ENCODE measurements around the gene PLD5. TPM values are rescaled to one million over a fixed set of nuclear protein-coding genes. Genes with fewer than 3 reads are reported as not detected.

PLD5 gene
- total and polyA plus RNA-seq, 2 of the 13 experiments (the other 11 are each of a cell fraction or from before 2014, with no cell fraction given), result not detected

DNA sequence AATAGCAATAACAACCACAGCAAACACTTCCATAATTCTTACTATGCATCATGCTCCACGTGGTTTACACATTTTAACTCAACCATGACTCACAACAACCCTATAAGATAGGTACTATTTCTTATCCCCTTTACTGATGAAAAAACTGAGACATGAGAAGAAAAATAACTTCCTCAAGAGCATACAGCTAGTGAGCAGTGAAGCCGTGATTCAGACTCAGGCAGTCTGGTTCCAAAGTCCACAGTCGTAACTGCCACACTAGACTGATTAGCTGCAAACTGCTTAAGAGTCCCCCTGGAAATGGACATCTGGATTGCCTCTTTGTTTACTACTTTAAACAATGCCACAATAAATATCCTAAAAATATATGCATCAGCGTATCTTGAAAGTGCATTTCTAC lies 55.7 kb downstream of the PLD5 start (continued):
- TF ChIP-seq, protein P1, sequence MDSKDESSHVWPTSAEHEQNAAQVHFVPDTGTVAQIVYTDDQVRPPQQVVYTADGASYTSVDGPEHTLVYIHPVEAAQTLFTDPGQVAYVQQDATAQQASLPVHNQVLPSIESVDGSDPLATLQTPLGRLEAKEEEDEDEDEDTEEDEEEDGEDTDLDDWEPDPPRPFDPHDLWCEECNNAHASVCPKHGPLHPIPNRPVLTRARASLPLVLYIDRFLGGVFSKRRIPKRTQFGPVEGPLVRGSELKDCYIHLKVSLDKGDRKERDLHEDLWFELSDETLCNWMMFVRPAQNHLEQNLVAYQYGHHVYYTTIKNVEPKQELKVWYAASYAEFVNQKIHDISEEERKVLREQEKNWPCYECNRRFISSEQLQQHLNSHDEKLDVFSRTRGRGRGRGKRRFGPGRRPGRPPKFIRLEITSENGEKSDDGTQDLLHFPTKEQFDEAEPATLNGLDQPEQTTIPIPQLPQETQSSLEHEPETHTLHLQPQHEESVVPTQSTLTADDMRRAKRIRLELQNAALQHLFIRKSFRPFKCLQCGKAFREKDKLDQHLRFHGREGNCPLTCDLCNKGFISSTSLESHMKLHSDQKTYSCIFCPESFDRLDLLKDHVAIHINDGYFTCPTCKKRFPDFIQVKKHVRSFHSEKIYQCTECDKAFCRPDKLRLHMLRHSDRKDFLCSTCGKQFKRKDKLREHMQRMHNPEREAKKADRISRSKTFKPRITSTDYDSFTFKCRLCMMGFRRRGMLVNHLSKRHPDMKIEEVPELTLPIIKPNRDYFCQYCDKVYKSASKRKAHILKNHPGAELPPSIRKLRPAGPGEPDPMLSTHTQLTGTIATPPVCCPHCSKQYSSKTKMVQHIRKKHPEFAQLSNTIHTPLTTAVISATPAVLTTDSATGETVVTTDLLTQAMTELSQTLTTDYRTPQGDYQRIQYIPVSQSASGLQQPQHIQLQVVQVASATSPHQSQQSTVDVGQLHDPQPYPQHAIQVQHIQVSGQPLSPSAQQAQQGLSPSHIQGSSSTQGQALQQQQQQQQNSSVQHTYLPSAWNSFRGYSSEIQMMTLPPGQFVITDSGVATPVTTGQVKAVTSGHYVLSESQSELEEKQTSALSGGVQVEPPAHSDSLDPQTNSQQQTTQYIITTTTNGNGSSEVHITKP (CRISPR knock-in tag; IDR thresholded peaks at IDR 0.05; ENCODE audit: low read depth), result no peak
- TF ChIP-seq MEIS1 (CRISPR knock-in tag; IDR thresholded peaks at IDR 0.05; ENCODE audit: borderline replicate concordance), result no peak
- TF ChIP-seq MEIS2 (CRISPR knock-in tag; IDR thresholded peaks at IDR 0.05), result no peak

DNA sequence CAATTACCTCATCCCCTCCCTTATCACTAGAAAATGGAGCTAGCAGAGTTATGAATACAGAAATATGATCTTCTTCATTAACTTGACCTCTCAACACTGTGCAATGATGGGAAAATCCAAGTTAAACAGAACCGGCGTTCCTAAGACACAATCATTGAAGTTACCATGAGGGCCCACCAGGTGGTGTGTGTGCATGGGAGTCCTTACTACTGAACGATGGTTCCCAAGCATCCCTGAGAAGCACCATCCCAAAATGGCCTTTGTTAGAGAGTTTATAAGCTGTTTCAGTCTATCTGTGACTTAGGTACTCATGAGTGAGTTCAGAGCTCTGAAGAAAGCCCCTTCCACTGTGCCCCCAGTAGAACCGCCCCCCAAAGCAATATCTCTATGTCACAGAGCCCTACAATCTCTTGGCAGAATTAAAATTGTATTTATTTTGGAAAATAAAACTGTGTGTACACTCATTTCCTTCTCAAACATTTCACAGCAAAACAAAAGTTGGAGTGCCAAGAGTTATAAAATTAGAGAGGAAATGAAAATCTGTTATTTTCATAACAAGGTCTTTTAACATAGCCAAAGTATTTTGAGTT lies 56.8 kb downstream of the PLD5 start:
- no peak overlapping the region for H2AFZ ChIP-seq (ENCODE audit: low read length)
- H3K36me3 ChIP-seq (replicated peaks in 1 of 2; ENCODE audit: control insufficient read depth in 1 of 2, insufficient read depth in 2 of 2, low read length in 2 of 2), result no peaks in the 10 kb centered on the region
- 2% methylated on average over 4 of the region's 4 CpGs for WGBS (ENCODE audit: low lambda C conversion rate)
- no TSS peak for BruUV-seq (replicated peaks)
- FAIRE-seq (peak; percentile 84), DNase-seq (ENCODE audit: low spot score) (peak; percentile 29), ATAC-seq (peak; percentile 85)
- H3K9ac ChIP-seq (ENCODE audit: insufficient read depth, low read depth, low read length), result no peak overlapping the region
- no peaks in the 10 kb centered on the region for H3K9me3 ChIP-seq (ENCODE audit: low read length)
- no peaks in the 10 kb centered on the region; a peak in 2 of 5 replicates for H3K27me3 ChIP-seq (ENCODE audit: control insufficient read depth in 1 of 2, insufficient read depth in 2 of 2, low read length in 2 of 2)
- no peak overlapping the region for H3K4me3 ChIP-seq (replicated peaks in 1 of 3; ENCODE audit: insufficient read depth in 1 of 3, low read depth in 2 of 3, low read length in 3 of 3)
- in situ Hi-C loops (cut with HindIII; ENCODE audit: extremely low pct_ligation_motif_present, low pct_unique_long_range_greater_than_20kb), result loop anchor here (25.0 kb wide), 1 partner anchor 870 kb away; no protein-coding TSS in a partner anchor
- ChIA-PET CTCF (ENCODE audit: low intra/inter-chr PET ratio, low total read pairs) (interaction anchor here (2.1 kb wide), 1 partner anchor 858 kb away, joined by 8 read pairs; no protein-coding TSS in a partner anchor), POLR2A (no interaction called here)
- no peaks in the 10 kb centered on the region for H3K4me1 ChIP-seq (ENCODE audit: insufficient read depth, low read length)
- H3K27ac ChIP-seq (ENCODE audit: extremely low read length, insufficient read depth, low read length), result no peak overlapping the region
- H4K20me1 ChIP-seq (ENCODE audit: insufficient read depth, low read length), result no peaks in the 10 kb centered on the region
- H3K4me2 ChIP-seq (ENCODE audit: low read depth, low read length), result no peak overlapping the region
- no peaks in the 10 kb centered on the region for H3K79me2 ChIP-seq (ENCODE audit: insufficient read depth, low read length)
- intact Hi-C loops (cut with micrococcal nuclease; ENCODE audit: unreplicated experiment), result loop anchor here (1.0 kb wide), 1 partner anchor 858 kb away; no protein-coding TSS in a partner anchor
- TF ChIP-seq, protein P2, sequence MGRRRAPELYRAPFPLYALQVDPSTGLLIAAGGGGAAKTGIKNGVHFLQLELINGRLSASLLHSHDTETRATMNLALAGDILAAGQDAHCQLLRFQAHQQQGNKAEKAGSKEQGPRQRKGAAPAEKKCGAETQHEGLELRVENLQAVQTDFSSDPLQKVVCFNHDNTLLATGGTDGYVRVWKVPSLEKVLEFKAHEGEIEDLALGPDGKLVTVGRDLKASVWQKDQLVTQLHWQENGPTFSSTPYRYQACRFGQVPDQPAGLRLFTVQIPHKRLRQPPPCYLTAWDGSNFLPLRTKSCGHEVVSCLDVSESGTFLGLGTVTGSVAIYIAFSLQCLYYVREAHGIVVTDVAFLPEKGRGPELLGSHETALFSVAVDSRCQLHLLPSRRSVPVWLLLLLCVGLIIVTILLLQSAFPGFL (CRISPR knock-in tag; IDR thresholded peaks at IDR 0.05), result no peak
- TF ChIP-seq, protein P3, sequence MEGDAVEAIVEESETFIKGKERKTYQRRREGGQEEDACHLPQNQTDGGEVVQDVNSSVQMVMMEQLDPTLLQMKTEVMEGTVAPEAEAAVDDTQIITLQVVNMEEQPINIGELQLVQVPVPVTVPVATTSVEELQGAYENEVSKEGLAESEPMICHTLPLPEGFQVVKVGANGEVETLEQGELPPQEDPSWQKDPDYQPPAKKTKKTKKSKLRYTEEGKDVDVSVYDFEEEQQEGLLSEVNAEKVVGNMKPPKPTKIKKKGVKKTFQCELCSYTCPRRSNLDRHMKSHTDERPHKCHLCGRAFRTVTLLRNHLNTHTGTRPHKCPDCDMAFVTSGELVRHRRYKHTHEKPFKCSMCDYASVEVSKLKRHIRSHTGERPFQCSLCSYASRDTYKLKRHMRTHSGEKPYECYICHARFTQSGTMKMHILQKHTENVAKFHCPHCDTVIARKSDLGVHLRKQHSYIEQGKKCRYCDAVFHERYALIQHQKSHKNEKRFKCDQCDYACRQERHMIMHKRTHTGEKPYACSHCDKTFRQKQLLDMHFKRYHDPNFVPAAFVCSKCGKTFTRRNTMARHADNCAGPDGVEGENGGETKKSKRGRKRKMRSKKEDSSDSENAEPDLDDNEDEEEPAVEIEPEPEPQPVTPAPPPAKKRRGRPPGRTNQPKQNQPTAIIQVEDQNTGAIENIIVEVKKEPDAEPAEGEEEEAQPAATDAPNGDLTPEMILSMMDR (CRISPR knock-in tag; IDR thresholded peaks at IDR 0.05), result peak; percentile 69
- TF ChIP-seq SMC3 (IDR thresholded peaks at IDR 0.05; ENCODE audit: low read length) (peak; percentile 66; the same call in 1 of the 2 replicates), STAG1 (CRISPR knock-in tag; IDR thresholded peaks at IDR 0.05) (peak; percentile 66)
